Activated naive CD8-positive, alpha-beta T cell treated with anti-CD3 and anti-CD28 coated beads for 36 hours (primary cell): ENCODE results near the gene GJB5. TPM values are rescaled to one million over a fixed set of nuclear protein-coding genes. Genes with fewer than 3 reads are reported as not detected.
"Not testable (repeated sequence)": the region's sequence is repeated elsewhere in the genome, so short reads cannot be mapped to it uniquely, and the experiment has no call there.

Experiments used
- DNase-seq: peaks from one replicate; pipeline ENCODE4 v3.0.0; 2021
- H3K27ac Mint-ChIP-seq: one replicate; pipeline ENCODE4 v1.8.0; 2022; ENCODE audit warnings: mild to moderate bottlenecking, moderate library complexity, mixed read lengths
- H3K27me3 Mint-ChIP-seq: one replicate; pipeline ENCODE4 v1.8.0; 2022; ENCODE audit warnings: mild to moderate bottlenecking, mixed read lengths
- H3K36me3 Mint-ChIP-seq: one replicate; pipeline ENCODE4 v1.8.0; 2021; ENCODE audit warnings: mild to moderate bottlenecking, mixed read lengths
- H3K4me1 Mint-ChIP-seq: one replicate; pipeline ENCODE4 v1.8.0; 2021; ENCODE audit warnings: mixed read lengths
- H3K4me3 Mint-ChIP-seq: one replicate; pipeline ENCODE4 v1.8.0; 2022; ENCODE audit warnings: mild to moderate bottlenecking, moderate library complexity, mixed read lengths
- H3K9me3 Mint-ChIP-seq: one replicate; pipeline ENCODE4 v1.8.0; 2022; ENCODE audit warnings: mixed read lengths
- total RNA-seq, 2 experiments: library from RNA; stranded (reverse); gene quantifications; one replicate each; pipeline ENCODE4 v1.2.3, GENCODE V29; 2021

GJB5 gene
- total RNA-seq, result not detected

- no peak for DNase-seq
- Mint-ChIP-seq H3K9me3 (no peaks in the 10 kb centered on the region), H3K27me3 (no peaks in the 10 kb centered on the region), H3K36me3 (no peaks in the 10 kb centered on the region), H3K4me1 (no peaks in the 10 kb centered on the region), H3K27ac (no peak within 1 kb of the TSS), H3K4me3 (no peak within 1 kb of the TSS)
Measured at GRCh38 chr1:34754964-34755637, at the start of gene GJB5. TSS of gene GJB5 (plus strand) at chr1:34755047. CDS start at chr1:34757331, 2,284 bp downstream.

- Mint-ChIP-seq H3K27me3 (no peaks in the 10 kb centered on the region), H3K27ac (no peak overlapping the region), H3K36me3 (no peaks in the 10 kb centered on the region), H3K4me1 (no peaks in the 10 kb centered on the region), H3K9me3 (no peaks in the 10 kb centered on the region), H3K4me3 (no peak overlapping the region)
- DNase-seq, result no peak
Measured at GRCh38 chr1:34705077-34705476, 49.8 kb upstream of the GJB5 start.

GRCh38 chr1:34708106-34708505 is 46.7 kb upstream of the GJB5 start:
- Mint-ChIP-seq H3K27me3 (no peaks in the 10 kb centered on the region), H3K4me3 (no peak overlapping the region), H3K36me3 (no peaks in the 10 kb centered on the region), H3K4me1 (no peaks in the 10 kb centered on the region), H3K9me3 (no peaks in the 10 kb centered on the region), H3K27ac (no peak overlapping the region)
- DNase-seq, result no peak

GRCh38 chr1:34709547-34709946 is 45.3 kb upstream of the GJB5 start:
- Mint-ChIP-seq H3K4me3 (no peak overlapping the region), H3K9me3 (no peaks in the 10 kb centered on the region), H3K27ac (no peak overlapping the region), H3K36me3 (no peaks in the 10 kb centered on the region), H3K4me1 (no peaks in the 10 kb centered on the region), H3K27me3 (no peaks in the 10 kb centered on the region)
- no peak for DNase-seq

GRCh38 chr1:34710812-34711211 is 44.0 kb upstream of the GJB5 start:
- H3K4me1 Mint-ChIP-seq, result no peaks in the 10 kb centered on the region
- no peaks in the 10 kb centered on the region for H3K9me3 Mint-ChIP-seq
- no peaks in the 10 kb centered on the region for H3K36me3 Mint-ChIP-seq
- no peak overlapping the region for H3K27ac Mint-ChIP-seq
- no peak overlapping the region for H3K4me3 Mint-ChIP-seq
- no peak for DNase-seq
- no peaks in the 10 kb centered on the region for H3K27me3 Mint-ChIP-seq

GRCh38 chr1:34711485-34711884 is 43.4 kb upstream of the GJB5 start:
- DNase-seq, result no peak
- no peaks in the 10 kb centered on the region for H3K4me1 Mint-ChIP-seq
- no peak overlapping the region for H3K4me3 Mint-ChIP-seq
- H3K9me3 Mint-ChIP-seq, result no peaks in the 10 kb centered on the region
- H3K36me3 Mint-ChIP-seq, result no peaks in the 10 kb centered on the region
- no peaks in the 10 kb centered on the region for H3K27me3 Mint-ChIP-seq
- no peak overlapping the region for H3K27ac Mint-ChIP-seq

- Mint-ChIP-seq H3K9me3 (no peaks in the 10 kb centered on the region), H3K27ac (no peak overlapping the region), H3K36me3 (no peaks in the 10 kb centered on the region), H3K4me3 (no peak overlapping the region), H3K4me1 (no peaks in the 10 kb centered on the region), H3K27me3 (peaks cover 5% of the 10 kb centered on the region)
- DNase-seq, result no peak
Measured at GRCh38 chr1:34712007-34712688, 42.7 kb upstream of the GJB5 start.

- H3K36me3 Mint-ChIP-seq, result no peaks in the 10 kb centered on the region
- H3K9me3 Mint-ChIP-seq, result no peaks in the 10 kb centered on the region
- H3K27ac Mint-ChIP-seq, result no peak overlapping the region
- no peak for DNase-seq
- no peaks in the 10 kb centered on the region for H3K4me1 Mint-ChIP-seq
- H3K27me3 Mint-ChIP-seq, result peaks cover 12% of the 10 kb centered on the region
- H3K4me3 Mint-ChIP-seq, result no peak overlapping the region
Measured at GRCh38 chr1:34713443-34713842, 41.4 kb upstream of the GJB5 start.

GRCh38 chr1:34714386-34714785 is 40.5 kb upstream of the GJB5 start:
- Mint-ChIP-seq H3K27ac (no peak overlapping the region), H3K36me3 (no peaks in the 10 kb centered on the region), H3K4me1 (no peaks in the 10 kb centered on the region), H3K27me3 (peaks cover 12% of the 10 kb centered on the region), H3K9me3 (no peaks in the 10 kb centered on the region), H3K4me3 (no peak overlapping the region)
- DNase-seq, result no peak

GRCh38 chr1:34715139-34715538 is 39.7 kb upstream of the GJB5 start:
- Mint-ChIP-seq H3K27me3 (peaks cover 12% of the 10 kb centered on the region), H3K36me3 (no peaks in the 10 kb centered on the region), H3K27ac (no peak overlapping the region), H3K9me3 (no peaks in the 10 kb centered on the region), H3K4me1 (no peaks in the 10 kb centered on the region), H3K4me3 (no peak overlapping the region)
- no peak for DNase-seq

GRCh38 chr1:34721241-34721640 is 33.6 kb upstream of the GJB5 start:
- Mint-ChIP-seq H3K4me1 (no peaks in the 10 kb centered on the region), H3K27ac (no peak overlapping the region), H3K36me3 (no peaks in the 10 kb centered on the region), H3K27me3 (peaks cover 32% of the 10 kb centered on the region), H3K4me3 (no peak overlapping the region), H3K9me3 (no peaks in the 10 kb centered on the region)
- no peak for DNase-seq

- Mint-ChIP-seq H3K36me3 (no peaks in the 10 kb centered on the region), H3K9me3 (no peaks in the 10 kb centered on the region), H3K27ac (no peak overlapping the region), H3K27me3 (peaks cover 29% of the 10 kb centered on the region), H3K4me1 (no peaks in the 10 kb centered on the region), H3K4me3 (no peak overlapping the region)
- DNase-seq, result no peak
Measured at GRCh38 chr1:34721646-34722355, 33.0 kb upstream of the GJB5 start.

- H3K9me3 Mint-ChIP-seq, result no peaks in the 10 kb centered on the region
- no peaks in the 10 kb centered on the region for H3K36me3 Mint-ChIP-seq
Measured at GRCh38 chr1:34726861-34727260, 28.0 kb upstream of the GJB5 start.

GRCh38 chr1:34730485-34730884 is 24.4 kb upstream of the GJB5 start:
- DNase-seq, result no peak
- H3K27ac Mint-ChIP-seq, result no peak overlapping the region
- no peaks in the 10 kb centered on the region for H3K4me1 Mint-ChIP-seq
- no peaks in the 10 kb centered on the region for H3K9me3 Mint-ChIP-seq
- H3K4me3 Mint-ChIP-seq, result no peak overlapping the region
- peaks cover 8% of the 10 kb centered on the region for H3K27me3 Mint-ChIP-seq
- no peaks in the 10 kb centered on the region for H3K36me3 Mint-ChIP-seq

More at GRCh38 chr1:34726861-34727260, 28.0 kb upstream of the GJB5 start:
- Mint-ChIP-seq H3K27ac (no peak overlapping the region), H3K4me1 (no peaks in the 10 kb centered on the region), H3K4me3 (no peak overlapping the region), H3K27me3 (peaks cover 24% of the 10 kb centered on the region)
- DNase-seq, result no peak

GRCh38 chr1:34732831-34733230 is 22.0 kb upstream of the GJB5 start:
- H3K4me3 Mint-ChIP-seq, H3K4me1 Mint-ChIP-seq, DNase-seq, H3K36me3 Mint-ChIP-seq, H3K27ac Mint-ChIP-seq, H3K9me3 Mint-ChIP-seq: not testable (repeated sequence)
- peaks cover 11% of the 10 kb centered on the region for H3K27me3 Mint-ChIP-seq
